Common myeloid progenitor, CD34-positive (primary cell): Measurements from ENCODE around the gene SHKBP1. TPM values are rescaled to one million over a fixed set of nuclear protein-coding genes. Genes with fewer than 3 reads are reported as not detected.
A peak's percentile ranks its signal among the peaks of the same experiment; 100 is the strongest.

Experiments used
- CTCF ChIA-PET: fragments of 350-600 bp; sonication (Branson Sonifier 250); formaldehyde crosslinking; loops from one replicate; lab custom pipeline; 2021; ENCODE audit warnings: antibody characterized with exemption; lab: Charles Lee
- POLR2A ChIA-PET: fragments of 350-600 bp; sonication (Branson Sonifier 250); formaldehyde crosslinking; loops from one replicate; lab custom pipeline; 2021; ENCODE audit warnings: antibody characterized with exemption; lab: Charles Lee
- DNase-seq, 3 donors: peaks; one replicate each; pipeline versions ENCODE4 v3.0.0 to v3.0.0-alpha.2; 2013
- H3K27ac ChIP-seq, 2 experiments: 1 replicate in 1 of 2; 2 replicates in 1 of 2; pipeline ENCODE4 v1.7.0; 2013; ENCODE audit warnings: inconsistent platforms in 2 of 2, low read length in 2 of 2, mild to moderate bottlenecking in 2 of 2, low read depth in 1 of 2, moderate library complexity in 1 of 2; ENCODE audit not compliant: severe bottlenecking in 2 of 2, insufficient read depth in 1 of 2, poor library complexity in 1 of 2
- H3K27me3 ChIP-seq, 5 experiments: replicated peaks in 2 of 5; 1 replicate in 3 of 5; 2 replicates in 2 of 5; pipeline versions ENCODE4 v1.6.1 to v1.7.0; 2013; ENCODE audit warnings: low read length in 4 of 5, mild to moderate bottlenecking in 2 of 5, moderate library complexity in 2 of 5, inconsistent platforms in 1 of 5; ENCODE audit not compliant: insufficient read depth in 5 of 5, control insufficient read depth in 4 of 5
- H3K36me3 ChIP-seq, 4 experiments: 1 replicate in 2 of 4; 2 replicates in 2 of 4; pipeline versions ENCODE4 v1.6.1 to v1.7.0; 2013; ENCODE audit warnings: low read length in 3 of 4, control low read depth in 1 of 4, mild to moderate bottlenecking in 1 of 4; ENCODE audit not compliant: control insufficient read depth in 4 of 4, insufficient read depth in 4 of 4
- H3K4me1 ChIP-seq, 4 experiments: 1 replicate in 3 of 4; 2 replicates in 1 of 4; pipeline versions ENCODE4 v1.6.1 to v1.7.1; 2013; ENCODE audit warnings: low read length in 3 of 4, mild to moderate bottlenecking in 3 of 4, control low read depth in 1 of 4, inconsistent platforms in 1 of 4, moderate library complexity in 1 of 4; ENCODE audit not compliant: control insufficient read depth in 4 of 4, insufficient read depth in 4 of 4; ENCODE audit errors: control extremely low read depth in 1 of 4
- H3K4me3 ChIP-seq, 7 experiments: 1 replicate in 4 of 7; 2 replicates in 3 of 7; pipeline versions ENCODE4 v1.5.1 to v1.7.0; 2013; ENCODE audit warnings: mild to moderate bottlenecking in 7 of 7, low read length in 6 of 7, moderate library complexity in 6 of 7, inconsistent platforms in 2 of 7, low read depth in 2 of 7, control low read depth in 1 of 7; ENCODE audit not compliant: insufficient read depth in 4 of 7, control insufficient read depth in 1 of 7; ENCODE audit errors: extremely low read depth in 1 of 7
- H3K9me3 ChIP-seq, 5 experiments: 1 replicate in 4 of 5; 2 replicates in 1 of 5; pipeline versions ENCODE4 v1.6.1 to v1.7.1; 2013; ENCODE audit warnings: low read length in 4 of 5, mild to moderate bottlenecking in 2 of 5, inconsistent platforms in 1 of 5, low read depth in 1 of 5, moderate library complexity in 1 of 5; ENCODE audit not compliant: control insufficient read depth in 4 of 5, insufficient read depth in 2 of 5; ENCODE audit errors: control extremely low read depth in 1 of 5
- WGBS: methylation state at CpG from one replicate; pipeline ENCODE4 v1.1.5; 2013; ENCODE audit not compliant: insufficient coverage; 5-methylcytosine and 5-hydroxymethylcytosine counted together
- polyA plus RNA-seq: library from polyadenylated mRNA; unstranded; fragments of 120-200 nt; gene quantifications from one replicate; pipeline ENCODE4 v1.2.1, GENCODE V29; 2013

The SHKBP1 gene
- polyA plus RNA-seq, result 80.0 TPM

- peak within 1 kb of the TSS; percentile 46 to 81 for H3K27ac ChIP-seq
- peak; percentile 95 to 98 (median 97) for DNase-seq
- peaks cover 4 to 42% (median 37%) of the 10 kb centered on the region in 4 experiments for H3K4me1 ChIP-seq
- H3K27me3 ChIP-seq, result peaks cover 0 to 3% (median 0%) of the 10 kb centered on the region in 5 experiments
- 0% methylated on average over 22 of the region's 55 CpGs for WGBS
- peak within 1 kb of the TSS; percentile 60 to 88 (median 78) for H3K4me3 ChIP-seq
- CTCF ChIA-PET, result no interaction called here
- H3K9me3 ChIP-seq, result no peaks in the 10 kb centered on the region
- peaks cover 0 to 21% (median 10%) of the 10 kb centered on the region in 4 experiments for H3K36me3 ChIP-seq
- POLR2A ChIA-PET, result no interaction called here
These were observed at the start of gene SHKBP1 for GRCh38 chr19:40576585-40577451. Gene SHKBP1, plus strand, starts transcription at chr19:40576873. Its CDS starts 27 bp downstream, at chr19:40576900.

- Histone ChIP-seq H3K4me1 (peaks cover 0 to 13% (median 8%) of the 10 kb centered on the region in 4 experiments), H3K4me3 (no peak overlapping the region), H3K9me3 (no peaks in the 10 kb centered on the region), H3K36me3 (no peaks in the 10 kb centered on the region), H3K27ac (no peak overlapping the region), H3K27me3 (peaks cover 0 to 33% (median 14%) of the 10 kb centered on the region in 5 experiments)
- 97% methylated on average over 6 of the region's 6 CpGs for WGBS
- POLR2A ChIA-PET, result no interaction called here
- no peak for DNase-seq
- CTCF ChIA-PET, result interaction anchor here (0.6 kb wide), 1 partner anchor 11 kb away, joined by 3 read pairs; no protein-coding TSS in a partner anchor
These were observed 48.6 kb upstream of the SHKBP1 start for GRCh38 chr19:40528078-40528477.

- no peak overlapping the region for H3K4me3 ChIP-seq
- DNase-seq, result no peak
- peaks cover 0 to 11% (median 8%) of the 10 kb centered on the region in 4 experiments for H3K4me1 ChIP-seq
- CTCF ChIA-PET, result interaction anchor here (1.7 to 2.3 kb wide), 2 partner anchors 20 to 106 kb away, joined by 5 to 7 read pairs; no protein-coding TSS in a partner anchor
- no peaks in the 10 kb centered on the region for H3K36me3 ChIP-seq
- no peak overlapping the region for H3K27ac ChIP-seq
- WGBS, result 72% methylated on average over 14 of the region's 14 CpGs
- POLR2A ChIA-PET, result no interaction called here
- peaks cover 0 to 38% (median 14%) of the 10 kb centered on the region in 5 experiments for H3K27me3 ChIP-seq
- H3K9me3 ChIP-seq, result peaks cover 0 to under 1% (median 0%) of the 10 kb centered on the region in 5 experiments
These were observed 48.1 kb upstream of the SHKBP1 start for GRCh38 chr19:40528533-40529092.

- whole genome bisulfite sequencing, result 2% methylated on average over 48 of the region's 54 CpGs
- H3K4me3 ChIP-seq, result peak overlapping the region in 6 of 7 experiments; percentile 7 to 71 (median 44)
- H3K4me1 ChIP-seq, result peaks cover 0 to 11% (median 8%) of the 10 kb centered on the region in 4 experiments
- H3K27ac ChIP-seq, result peak overlapping the region in 1 of 2 experiments; percentile 14
- ChIA-PET POLR2A (no interaction called here), CTCF (interaction anchor here (0.5 to 2.3 kb wide), 6 partner anchors 8 to 105 kb away, joined by 3 to 7 read pairs (median 3); no protein-coding TSS in a partner anchor)
- H3K36me3 ChIP-seq, result no peaks in the 10 kb centered on the region
- peaks cover 0 to 38% (median 14%) of the 10 kb centered on the region in 5 experiments for H3K27me3 ChIP-seq
- DNase-seq, result peak; percentile 84 to 90 (median 86)
- peaks cover 0 to 8% (median 0%) of the 10 kb centered on the region in 5 experiments for H3K9me3 ChIP-seq
These were observed 47.3 kb upstream of the SHKBP1 start for GRCh38 chr19:40529093-40529954.

- H3K27me3 ChIP-seq, result peaks cover 0 to 40% (median 13%) of the 10 kb centered on the region in 5 experiments
- peaks cover 0 to 10% (median 0%) of the 10 kb centered on the region in 5 experiments for H3K9me3 ChIP-seq
- peaks cover 0 to 11% (median 8%) of the 10 kb centered on the region in 4 experiments for H3K4me1 ChIP-seq
- no peak overlapping the region for H3K27ac ChIP-seq
- ChIA-PET POLR2A (no interaction called here), CTCF (interaction anchor here (0.5 to 2.3 kb wide), 7 partner anchors 9 to 1221 kb away, joined by 3 to 7 read pairs (median 3); no protein-coding TSS in a partner anchor)
- peak overlapping the region in 3 of 7 experiments; percentile 23 to 42 (median 26) for H3K4me3 ChIP-seq
- WGBS, result 2% methylated on average over 46 of the region's 75 CpGs
- peak in 2 of 3 donors; percentile 46 to 57 for DNase-seq
- H3K36me3 ChIP-seq, result no peaks in the 10 kb centered on the region
These were observed 46.4 kb upstream of the SHKBP1 start for GRCh38 chr19:40530091-40530901.
